SK-N-SH treated with all-trans-retinoic acid at 6 μM for 48 hours (cell line): Measurements from ENCODE around the gene USHBP1.
"Not testable (repeated sequence)": the region's sequence is repeated elsewhere in the genome, so short reads cannot be mapped to it uniquely, and the experiment has no call there.

ENCODE experiments used
- ATAC-seq: fragments of 200-7000 bp; cut with Tn5 transposase; 3 replicates; pipeline ENCODE4 v1.9.1; 2020; ENCODE audit warnings: mild to moderate bottlenecking, moderate library complexity
- ARNTL ChIP-seq: fragments of 450-650 bp; formaldehyde crosslinking; IDR thresholded peaks from 2 replicates; pipeline ENCODE4 v1.5.0; 2020; ENCODE audit warnings: low read depth, mild to moderate bottlenecking, moderate library complexity, borderline replicate concordance
- BACH2 ChIP-seq: fragments of 250-450 bp; sonication (Bioruptor Pico); IDR thresholded peaks from 2 replicates; pipeline ENCODE4 v1.9.0; 2021; ENCODE audit warnings: mild to moderate bottlenecking, borderline replicate concordance
- CSDC2 ChIP-seq: fragments of 250-450 bp; sonication (Bioruptor Pico); IDR thresholded peaks from 2 replicates; pipeline ENCODE4 v1.5.0; 2020; ENCODE audit warnings: mild to moderate bottlenecking, moderate library complexity
- ESRRG ChIP-seq: fragments of 250-450 bp; sonication (Bioruptor Pico); IDR thresholded peaks from 2 replicates; pipeline ENCODE4 v1.6.1; 2021; ENCODE audit warnings: mild to moderate bottlenecking
- GLIS3 ChIP-seq: fragments of 250-450 bp; sonication (Bioruptor Pico); IDR thresholded peaks from 2 replicates; pipeline ENCODE4 v1.5.0; 2020; ENCODE audit warnings: mild to moderate bottlenecking, moderate library complexity
- ISL1 ChIP-seq: fragments of 250-450 bp; sonication (Bioruptor Pico); IDR thresholded peaks from 2 replicates; pipeline ENCODE4 v2.1.2; 2022; ENCODE audit warnings: mild to moderate bottlenecking, moderate library complexity
- OSR1 ChIP-seq: fragments of 250-450 bp; sonication (Bioruptor Pico); IDR thresholded peaks from 2 replicates; pipeline ENCODE4 v1.8.0; 2022; ENCODE audit warnings: moderate library complexity, mild to moderate bottlenecking, inconsistent platforms
- PPARA ChIP-seq: fragments of 250-450 bp; sonication (Bioruptor Pico); IDR thresholded peaks from 2 replicates; pipeline ENCODE4 v1.5.0; 2020; ENCODE audit warnings: mild to moderate bottlenecking, borderline replicate concordance
- RARB ChIP-seq: fragments of 250-450 bp; sonication (Bioruptor Pico); IDR thresholded peaks from 2 replicates; pipeline ENCODE4 v1.8.0; 2021; ENCODE audit warnings: mild to moderate bottlenecking, moderate library complexity
- SNAI2 ChIP-seq: fragments of 250-450 bp; sonication (Bioruptor Pico); IDR thresholded peaks from 2 replicates; pipeline ENCODE4 v1.5.0; 2020; ENCODE audit warnings: mild to moderate bottlenecking, moderate library complexity
- TCF4 ChIP-seq: fragments of 250-450 bp; sonication (Bioruptor Pico); IDR thresholded peaks from 2 replicates; pipeline ENCODE4 v1.8.0; 2021; ENCODE audit warnings: mild to moderate bottlenecking, moderate library complexity, borderline replicate concordance
- TOX ChIP-seq: fragments of 250-450 bp; sonication (Bioruptor Pico); IDR thresholded peaks from 2 replicates; pipeline ENCODE4 v1.8.0; 2021; ENCODE audit warnings: mild to moderate bottlenecking, moderate library complexity, borderline replicate concordance
- ZC3H10 ChIP-seq: fragments of 250-450 bp; sonication (Bioruptor Pico); IDR thresholded peaks from 2 replicates; pipeline ENCODE4 v1.5.1; 2021; ENCODE audit warnings: mild to moderate bottlenecking, moderate library complexity
- ZFP3 ChIP-seq: fragments of 250-450 bp; sonication (Bioruptor Pico); IDR thresholded peaks from 2 replicates; pipeline ENCODE4 v1.5.0; 2020; ENCODE audit warnings: mild to moderate bottlenecking, moderate library complexity
- ZFP30 ChIP-seq: fragments of 450-650 bp; formaldehyde crosslinking; IDR thresholded peaks from 2 replicates; pipeline ENCODE4 v1.5.0; 2022; ENCODE audit warnings: mild to moderate bottlenecking, moderate library complexity
- ZNF565 ChIP-seq: fragments of 450-650 bp; formaldehyde crosslinking; conservative IDR thresholded peaks from 2 replicates; pipeline ENCODE4 v1.5.0; 2020; ENCODE audit warnings: low read depth, mild to moderate bottlenecking, moderate library complexity
- ZNF70 ChIP-seq: fragments of 450-650 bp; formaldehyde crosslinking; IDR thresholded peaks from 2 replicates; pipeline ENCODE4 v1.5.0; 2020; ENCODE audit warnings: mild to moderate bottlenecking, moderate library complexity
- ZNF8 ChIP-seq: fragments of 450-650 bp; formaldehyde crosslinking; IDR thresholded peaks from 2 replicates; pipeline ENCODE4 v1.5.0; 2020; ENCODE audit warnings: mild to moderate bottlenecking, moderate library complexity
- TF ChIP-seq, protein P1 (sequence below): fragments of 250-450 bp; sonication (Bioruptor Pico); IDR thresholded peaks from 2 replicates; pipeline ENCODE4 v1.5.1; 2020; ENCODE audit warnings: low read depth, mild to moderate bottlenecking, moderate library complexity
- TF ChIP-seq, protein P2 (sequence below): fragments of 250-450 bp; sonication (Bioruptor Pico); IDR thresholded peaks from 2 replicates; pipeline ENCODE4 v1.8.0; 2021; ENCODE audit warnings: low read depth, mild to moderate bottlenecking, moderate library complexity, borderline replicate concordance
- TF ChIP-seq, protein P3 (sequence below): fragments of 250-450 bp; sonication (Bioruptor Pico); IDR thresholded peaks from 2 replicates; pipeline ENCODE4 v1.8.0; 2020; ENCODE audit warnings: mild to moderate bottlenecking, moderate library complexity, borderline replicate concordance
- TF ChIP-seq, protein P4 (sequence below): fragments of 250-450 bp; sonication (Bioruptor Pico); IDR thresholded peaks from 2 replicates; pipeline ENCODE4 v1.5.1; 2021; ENCODE audit warnings: mild to moderate bottlenecking, moderate library complexity
- TF ChIP-seq, protein P5 (sequence below): fragments of 250-450 bp; sonication (Bioruptor Pico); IDR thresholded peaks from 2 replicates; pipeline ENCODE4 v1.5.0; 2020; ENCODE audit warnings: mild to moderate bottlenecking, moderate library complexity

Gene USHBP1

DNA sequence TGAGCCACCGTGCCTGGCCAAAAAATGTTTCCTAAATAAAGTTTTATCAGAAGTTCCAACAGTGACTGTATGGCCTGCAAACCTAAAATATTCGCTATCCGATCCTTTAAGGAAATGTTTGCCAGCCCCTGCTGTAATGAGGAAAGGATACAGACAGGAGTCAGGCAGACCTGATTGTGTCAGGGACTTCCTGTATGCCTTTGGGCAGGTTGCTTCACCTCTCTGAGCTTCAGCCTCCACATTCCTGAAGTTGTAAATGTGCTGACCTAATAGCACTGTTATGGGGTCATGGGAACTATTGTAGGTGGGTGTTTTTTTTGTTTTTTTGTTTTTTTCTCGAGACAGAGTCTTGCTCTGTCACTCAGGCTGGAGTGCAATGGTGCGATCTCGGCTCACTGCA is 32.4 kb upstream of the USHBP1 start:
- no peak for TF ChIP-seq CSDC2
- TF ChIP-seq ARNTL (CRISPR knock-in tag): no peak
- no peak for TF ChIP-seq ZNF565 (CRISPR knock-in tag)
- no peak for TF ChIP-seq ISL1 (CRISPR knock-in tag)
- TF ChIP-seq, protein P1, sequence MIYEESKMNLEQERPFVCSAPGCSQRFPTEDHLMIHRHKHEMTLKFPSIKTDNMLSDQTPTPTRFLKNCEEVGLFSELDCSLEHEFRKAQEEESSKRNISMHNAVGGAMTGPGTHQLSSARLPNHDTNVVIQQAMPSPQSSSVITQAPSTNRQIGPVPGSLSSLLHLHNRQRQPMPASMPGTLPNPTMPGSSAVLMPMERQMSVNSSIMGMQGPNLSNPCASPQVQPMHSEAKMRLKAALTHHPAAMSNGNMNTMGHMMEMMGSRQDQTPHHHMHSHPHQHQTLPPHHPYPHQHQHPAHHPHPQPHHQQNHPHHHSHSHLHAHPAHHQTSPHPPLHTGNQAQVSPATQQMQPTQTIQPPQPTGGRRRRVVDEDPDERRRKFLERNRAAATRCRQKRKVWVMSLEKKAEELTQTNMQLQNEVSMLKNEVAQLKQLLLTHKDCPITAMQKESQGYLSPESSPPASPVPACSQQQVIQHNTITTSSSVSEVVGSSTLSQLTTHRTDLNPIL (CRISPR knock-in tag): no peak
- TF ChIP-seq, protein P2, sequence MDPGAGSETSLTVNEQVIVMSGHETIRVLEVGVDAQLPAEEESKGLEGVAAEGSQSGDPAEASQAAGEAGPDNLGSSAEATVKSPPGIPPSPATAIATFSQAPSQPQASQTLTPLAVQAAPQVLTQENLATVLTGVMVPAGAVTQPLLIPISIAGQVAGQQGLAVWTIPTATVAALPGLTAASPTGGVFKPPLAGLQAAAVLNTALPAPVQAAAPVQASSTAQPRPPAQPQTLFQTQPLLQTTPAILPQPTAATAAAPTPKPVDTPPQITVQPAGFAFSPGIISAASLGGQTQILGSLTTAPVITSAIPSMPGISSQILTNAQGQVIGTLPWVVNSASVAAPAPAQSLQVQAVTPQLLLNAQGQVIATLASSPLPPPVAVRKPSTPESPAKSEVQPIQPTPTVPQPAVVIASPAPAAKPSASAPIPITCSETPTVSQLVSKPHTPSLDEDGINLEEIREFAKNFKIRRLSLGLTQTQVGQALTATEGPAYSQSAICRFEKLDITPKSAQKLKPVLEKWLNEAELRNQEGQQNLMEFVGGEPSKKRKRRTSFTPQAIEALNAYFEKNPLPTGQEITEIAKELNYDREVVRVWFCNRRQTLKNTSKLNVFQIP (CRISPR knock-in tag): no peak
- no peak for TF ChIP-seq ZNF70

DNA sequence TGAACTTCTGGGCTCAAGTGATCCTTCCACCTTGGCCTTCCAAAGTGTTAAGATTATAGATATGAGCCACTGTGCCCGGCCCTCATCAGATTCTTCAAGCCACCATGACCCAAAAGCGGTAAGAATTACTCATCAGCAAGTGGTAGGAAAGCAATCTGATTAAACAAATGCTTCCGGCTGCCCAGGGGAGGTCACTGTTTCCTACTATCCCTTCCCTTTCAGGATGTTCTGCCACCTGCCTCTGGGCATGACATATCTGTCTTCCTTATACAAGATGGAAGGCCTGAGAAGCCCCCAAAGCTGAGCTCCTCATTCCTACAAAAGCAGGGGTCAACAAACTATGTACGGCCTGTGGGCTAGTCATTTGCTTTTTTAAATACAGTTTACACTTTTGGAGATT is 31.7 kb upstream of the USHBP1 start:
- TF ChIP-seq ZNF8 (no peak), OSR1 (CRISPR knock-in tag) (no peak), SNAI2 (CRISPR knock-in tag) (no peak), ZNF565 (CRISPR knock-in tag) (no peak), ZNF70 (no peak), PPARA (CRISPR knock-in tag) (no peak), ZC3H10 (no peak), ZFP3 (CRISPR knock-in tag) (no peak), TCF4 (no peak), RARB (no peak)
- TF ChIP-seq, protein P3, sequence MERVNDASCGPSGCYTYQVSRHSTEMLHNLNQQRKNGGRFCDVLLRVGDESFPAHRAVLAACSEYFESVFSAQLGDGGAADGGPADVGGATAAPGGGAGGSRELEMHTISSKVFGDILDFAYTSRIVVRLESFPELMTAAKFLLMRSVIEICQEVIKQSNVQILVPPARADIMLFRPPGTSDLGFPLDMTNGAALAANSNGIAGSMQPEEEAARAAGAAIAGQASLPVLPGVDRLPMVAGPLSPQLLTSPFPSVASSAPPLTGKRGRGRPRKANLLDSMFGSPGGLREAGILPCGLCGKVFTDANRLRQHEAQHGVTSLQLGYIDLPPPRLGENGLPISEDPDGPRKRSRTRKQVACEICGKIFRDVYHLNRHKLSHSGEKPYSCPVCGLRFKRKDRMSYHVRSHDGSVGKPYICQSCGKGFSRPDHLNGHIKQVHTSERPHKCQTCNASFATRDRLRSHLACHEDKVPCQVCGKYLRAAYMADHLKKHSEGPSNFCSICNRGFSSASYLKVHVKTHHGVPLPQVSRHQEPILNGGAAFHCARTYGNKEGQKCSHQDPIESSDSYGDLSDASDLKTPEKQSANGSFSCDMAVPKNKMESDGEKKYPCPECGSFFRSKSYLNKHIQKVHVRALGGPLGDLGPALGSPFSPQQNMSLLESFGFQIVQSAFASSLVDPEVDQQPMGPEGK (CRISPR knock-in tag): no peak
- TF ChIP-seq, protein P2 (CRISPR knock-in tag): no peak
- TF ChIP-seq, protein P4, sequence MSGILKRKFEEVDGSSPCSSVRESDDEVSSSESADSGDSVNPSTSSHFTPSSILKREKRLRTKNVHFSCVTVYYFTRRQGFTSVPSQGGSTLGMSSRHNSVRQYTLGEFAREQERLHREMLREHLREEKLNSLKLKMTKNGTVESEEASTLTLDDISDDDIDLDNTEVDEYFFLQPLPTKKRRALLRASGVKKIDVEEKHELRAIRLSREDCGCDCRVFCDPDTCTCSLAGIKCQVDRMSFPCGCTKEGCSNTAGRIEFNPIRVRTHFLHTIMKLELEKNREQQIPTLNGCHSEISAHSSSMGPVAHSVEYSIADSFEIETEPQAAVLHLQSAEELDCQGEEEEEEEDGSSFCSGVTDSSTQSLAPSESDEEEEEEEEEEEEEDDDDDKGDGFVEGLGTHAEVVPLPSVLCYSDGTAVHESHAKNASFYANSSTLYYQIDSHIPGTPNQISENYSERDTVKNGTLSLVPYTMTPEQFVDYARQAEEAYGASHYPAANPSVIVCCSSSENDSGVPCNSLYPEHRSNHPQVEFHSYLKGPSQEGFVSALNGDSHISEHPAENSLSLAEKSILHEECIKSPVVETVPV: no peak
- ATAC-seq: no peak

More for the DNA sequence above, 32.4 kb upstream of the USHBP1 start:
- ATAC-seq: no peak

DNA sequence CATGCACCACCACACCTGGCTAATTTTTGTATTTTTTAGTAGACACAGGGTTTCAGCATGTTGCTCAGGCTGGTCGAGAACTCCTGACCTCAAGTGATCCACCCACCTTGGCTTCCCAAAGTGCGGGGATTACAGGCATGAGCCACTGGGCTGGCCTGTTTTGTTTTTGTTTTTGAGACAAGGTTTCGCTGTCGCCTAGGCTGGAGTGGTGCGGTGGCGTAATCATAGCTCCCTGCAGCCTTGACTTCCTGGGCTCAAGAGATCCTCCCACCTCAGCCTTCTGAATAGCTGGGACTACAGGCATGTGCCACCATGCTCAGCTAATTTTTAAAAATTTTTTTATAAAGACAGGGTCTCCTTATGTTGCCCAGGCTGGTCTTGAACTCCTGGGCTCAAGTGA is 31.0 kb upstream of the USHBP1 start:
- ATAC-seq: not testable (repeated sequence)

DNA sequence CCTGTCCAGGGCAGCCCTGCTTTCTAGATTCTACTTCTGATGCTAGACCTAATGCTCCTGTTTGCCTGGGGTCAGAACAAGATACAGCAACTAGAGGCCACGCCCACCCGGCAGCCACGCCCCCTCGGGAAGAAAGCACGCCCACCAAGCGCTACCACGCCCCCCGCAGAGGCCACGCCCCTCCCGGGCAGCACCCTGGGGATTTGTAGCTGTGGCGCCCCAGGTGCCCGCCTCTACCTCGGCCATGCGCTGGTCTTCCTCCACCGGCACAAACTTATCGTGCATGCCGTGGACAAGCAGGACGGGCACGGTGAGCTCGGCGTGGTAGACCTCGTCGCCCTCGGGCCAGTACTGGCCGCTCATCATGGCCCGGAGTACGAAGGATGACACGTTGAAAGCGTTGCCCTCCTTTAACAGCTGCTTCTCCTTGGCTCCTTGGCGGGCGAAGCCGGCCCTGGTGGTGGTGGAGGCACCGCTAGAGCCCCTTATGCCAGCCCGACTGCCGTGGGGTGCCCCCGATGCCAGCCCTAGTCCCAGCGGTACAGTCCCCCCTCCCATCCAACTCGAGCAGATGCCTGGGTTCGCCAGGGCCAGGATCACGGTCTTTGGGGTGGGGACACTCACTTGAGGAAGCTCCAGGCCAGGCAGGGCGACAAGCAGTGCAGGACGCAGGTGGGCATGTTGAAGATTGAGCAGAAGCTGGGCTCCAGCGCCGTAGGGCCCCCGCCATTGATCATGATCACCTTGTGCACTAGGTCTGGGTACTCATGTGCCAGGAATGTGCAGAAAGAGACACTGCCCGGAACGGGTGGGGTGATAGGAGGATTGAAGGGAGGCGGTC is 29.7 kb upstream of the USHBP1 start:
- TF ChIP-seq ZFP3 (CRISPR knock-in tag): no peak
- no peak for TF ChIP-seq RARB
- no peak for TF ChIP-seq TCF4
- no peak for TF ChIP-seq ARNTL (CRISPR knock-in tag)
- no peak for TF ChIP-seq SNAI2 (CRISPR knock-in tag)
- no peak for TF ChIP-seq BACH2 (CRISPR knock-in tag)
- TF ChIP-seq TOX: no peak
- TF ChIP-seq, protein P1 (CRISPR knock-in tag): no peak
- TF ChIP-seq GLIS3 (CRISPR knock-in tag): no peak
- TF ChIP-seq ZFP30 (CRISPR knock-in tag): no peak
- TF ChIP-seq, protein P5, sequence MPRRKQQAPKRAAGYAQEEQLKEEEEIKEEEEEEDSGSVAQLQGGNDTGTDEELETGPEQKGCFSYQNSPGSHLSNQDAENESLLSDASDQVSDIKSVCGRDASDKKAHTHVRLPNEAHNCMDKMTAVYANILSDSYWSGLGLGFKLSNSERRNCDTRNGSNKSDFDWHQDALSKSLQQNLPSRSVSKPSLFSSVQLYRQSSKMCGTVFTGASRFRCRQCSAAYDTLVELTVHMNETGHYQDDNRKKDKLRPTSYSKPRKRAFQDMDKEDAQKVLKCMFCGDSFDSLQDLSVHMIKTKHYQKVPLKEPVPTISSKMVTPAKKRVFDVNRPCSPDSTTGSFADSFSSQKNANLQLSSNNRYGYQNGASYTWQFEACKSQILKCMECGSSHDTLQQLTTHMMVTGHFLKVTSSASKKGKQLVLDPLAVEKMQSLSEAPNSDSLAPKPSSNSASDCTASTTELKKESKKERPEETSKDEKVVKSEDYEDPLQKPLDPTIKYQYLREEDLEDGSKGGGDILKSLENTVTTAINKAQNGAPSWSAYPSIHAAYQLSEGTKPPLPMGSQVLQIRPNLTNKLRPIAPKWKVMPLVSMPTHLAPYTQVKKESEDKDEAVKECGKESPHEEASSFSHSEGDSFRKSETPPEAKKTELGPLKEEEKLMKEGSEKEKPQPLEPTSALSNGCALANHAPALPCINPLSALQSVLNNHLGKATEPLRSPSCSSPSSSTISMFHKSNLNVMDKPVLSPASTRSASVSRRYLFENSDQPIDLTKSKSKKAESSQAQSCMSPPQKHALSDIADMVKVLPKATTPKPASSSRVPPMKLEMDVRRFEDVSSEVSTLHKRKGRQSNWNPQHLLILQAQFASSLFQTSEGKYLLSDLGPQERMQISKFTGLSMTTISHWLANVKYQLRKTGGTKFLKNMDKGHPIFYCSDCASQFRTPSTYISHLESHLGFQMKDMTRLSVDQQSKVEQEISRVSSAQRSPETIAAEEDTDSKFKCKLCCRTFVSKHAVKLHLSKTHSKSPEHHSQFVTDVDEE: no peak
- no peak for TF ChIP-seq CSDC2
- no peak for TF ChIP-seq ESRRG (CRISPR knock-in tag)
- ATAC-seq: no peak
